HG03575 (cell line): ENCODE data around the gene PEX14.
"Not testable (repeated sequence)": the region's sequence is repeated elsewhere in the genome, so short reads cannot be mapped to it uniquely, and the experiment has no call there.

Experiments used
- ATAC-seq: cut with Tn5 transposase; IDR thresholded peaks from one replicate; pipeline ENCODE4 v1.9.1; 2021; ENCODE audit not compliant: unreplicated experiment, insufficient number of reproducible peaks, low FRiP score; ENCODE audit errors: extremely low read depth

PEX14 gene

GRCh38 chr1:10449751-10450150 lies 25.0 kb upstream of the PEX14 start, which contains the start of gene CORT:
TSS of gene CORT (plus strand) at chr1:10450031. CDS start at chr1:10450224, 193 bp downstream.
- no peak for ATAC-seq

- no peak for ATAC-seq
Measured at GRCh38 chr1:10450156-10450814, 24.5 kb upstream of the PEX14 start.

GRCh38 chr1:10450836-10451235 lies 23.9 kb upstream of the PEX14 start:
- no peak for ATAC-seq

GRCh38 chr1:10451287-10451686 lies 23.5 kb upstream of the PEX14 start:
- no peak for ATAC-seq

GRCh38 chr1:10456048-10456447 lies 18.7 kb upstream of the PEX14 start:
- no peak for ATAC-seq

- ATAC-seq: no peak
Measured at GRCh38 chr1:10456661-10457060, 18.1 kb upstream of the PEX14 start.

GRCh38 chr1:10457462-10457861 lies 17.3 kb upstream of the PEX14 start:
- not testable (repeated sequence) for ATAC-seq

GRCh38 chr1:10457875-10458274 lies 16.9 kb upstream of the PEX14 start:
- ATAC-seq: no peak

- no peak for ATAC-seq
Measured at GRCh38 chr1:10459184-10459583, 15.6 kb upstream of the PEX14 start.

- no peak for ATAC-seq
Measured at GRCh38 chr1:10467078-10467477, 7.7 kb upstream of the PEX14 start.

- no peak for ATAC-seq
Measured at GRCh38 chr1:10470043-10470442, 4.7 kb upstream of the PEX14 start.

- no peak for ATAC-seq
Measured at GRCh38 chr1:10471411-10472219, 3.1 kb upstream of the PEX14 start.

GRCh38 chr1:10472220-10473144 lies 2.3 kb upstream of the PEX14 start, which contains the start of gene DFFA:
TSS of gene DFFA (minus strand) at chr1:10472529. CDS start at chr1:10472458, 71 bp downstream.
- ATAC-seq: no peak

GRCh38 chr1:10473145-10473765 lies 1.5 kb upstream of the PEX14 start:
- no peak for ATAC-seq

GRCh38 chr1:10474309-10474612 lies 489 bp upstream of the PEX14 start:
- ATAC-seq: not testable (repeated sequence)

GRCh38 chr1:10475510-10475909 lies 760 bp downstream of the PEX14 start:
- ATAC-seq: no peak

- ATAC-seq: no peak
Measured at GRCh38 chr1:10479296-10479695, 4.5 kb downstream of the PEX14 start.

- ATAC-seq: no peak
Measured at GRCh38 chr1:10480614-10481013, 5.9 kb downstream of the PEX14 start.

GRCh38 chr1:10484521-10484920 lies 9.8 kb downstream of the PEX14 start:
- no peak for ATAC-seq
